Measurements from ENCODE around the gene C1QTNF12.

Gene C1QTNF12

DNA sequence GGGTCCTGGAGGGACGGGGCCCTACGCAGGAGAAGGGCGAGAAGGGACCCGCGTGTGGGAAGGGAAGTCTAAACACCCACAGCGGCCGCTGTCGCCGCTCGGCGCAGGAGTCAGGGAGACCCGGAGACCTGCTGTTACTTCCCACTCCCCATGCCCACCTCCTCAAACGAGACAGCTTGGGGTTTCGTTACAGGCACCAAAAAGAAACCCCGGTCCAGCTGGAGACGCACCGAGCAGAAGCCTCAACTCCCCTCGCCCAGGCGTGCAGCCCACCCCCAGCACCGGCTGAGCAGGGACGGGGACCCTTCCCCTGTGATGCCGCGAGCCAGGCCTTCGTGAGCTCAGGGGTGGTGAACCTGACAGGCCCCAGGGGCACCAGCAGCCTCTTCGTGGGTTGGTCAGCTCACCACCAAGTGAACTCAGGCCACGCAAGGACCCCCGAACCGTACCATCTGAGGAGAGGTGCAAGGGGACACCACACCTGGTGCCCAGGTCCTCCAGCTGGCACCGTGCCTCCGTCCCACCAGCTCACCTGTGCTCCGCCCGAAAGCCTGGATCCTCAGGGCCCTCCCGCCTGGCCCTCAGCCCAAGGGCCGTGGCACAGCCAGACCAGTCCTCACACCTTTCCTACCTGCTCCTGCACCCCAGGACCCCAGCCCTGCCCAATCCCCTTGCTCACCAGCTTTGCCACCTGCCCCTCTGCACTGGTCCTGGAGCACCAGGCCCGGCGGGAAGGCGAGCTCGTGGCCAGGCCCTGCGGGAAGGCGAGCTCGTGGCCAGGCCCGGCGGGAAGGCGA is 19.8 kb downstream of the C1QTNF12 start:
- no peak for DNase-seq

DNA sequence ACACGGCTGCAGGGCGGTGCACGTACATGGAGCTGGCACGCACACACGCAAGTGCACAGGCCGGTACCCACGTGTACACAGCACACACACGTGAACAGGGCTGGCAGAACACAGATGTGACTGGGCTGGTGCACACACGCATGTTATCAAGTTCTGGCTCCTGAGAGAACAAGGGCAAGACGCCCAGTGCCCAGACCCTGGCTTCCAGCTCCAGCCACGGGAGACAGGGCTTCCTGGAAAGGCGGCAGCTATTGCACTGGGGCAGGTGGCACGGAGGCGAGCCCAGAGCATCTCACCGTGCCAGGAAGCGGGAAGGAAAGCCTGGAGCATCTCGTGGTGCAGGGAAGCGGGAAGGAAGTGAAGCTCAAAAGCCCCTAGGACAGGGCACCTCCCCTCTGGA is 20.6 kb downstream of the C1QTNF12 start:
- no peak for DNase-seq

DNA sequence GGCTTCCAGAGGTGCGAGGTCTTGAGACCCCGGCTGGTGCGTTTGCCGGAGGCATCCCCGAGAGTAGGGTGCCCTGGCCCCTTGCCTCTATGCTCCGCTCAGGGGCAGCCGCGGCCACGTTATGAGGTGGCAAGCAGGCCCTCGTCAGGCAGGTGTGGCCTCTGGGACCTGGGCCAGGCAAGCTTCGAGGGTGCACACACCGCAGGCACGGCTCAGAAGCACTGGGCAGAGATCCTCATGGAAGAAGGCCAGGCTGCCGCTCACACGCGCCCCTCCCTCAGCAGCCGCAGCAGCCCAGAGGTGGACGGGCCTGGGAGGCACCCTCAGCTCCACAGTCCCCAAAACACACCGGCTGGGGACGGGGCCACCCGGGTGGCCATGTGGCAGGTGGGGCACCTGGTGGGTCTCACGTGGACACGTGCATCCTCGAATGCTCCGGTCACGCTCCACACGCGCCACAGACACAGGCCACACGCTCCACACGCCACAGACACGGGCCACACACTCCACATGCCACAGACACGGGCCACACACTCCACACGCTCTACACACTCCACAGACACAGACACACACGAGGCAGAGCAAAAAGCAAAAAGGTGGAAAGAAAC is 21.2 kb downstream of the C1QTNF12 start:
- DNase-seq, result no peak

DNA sequence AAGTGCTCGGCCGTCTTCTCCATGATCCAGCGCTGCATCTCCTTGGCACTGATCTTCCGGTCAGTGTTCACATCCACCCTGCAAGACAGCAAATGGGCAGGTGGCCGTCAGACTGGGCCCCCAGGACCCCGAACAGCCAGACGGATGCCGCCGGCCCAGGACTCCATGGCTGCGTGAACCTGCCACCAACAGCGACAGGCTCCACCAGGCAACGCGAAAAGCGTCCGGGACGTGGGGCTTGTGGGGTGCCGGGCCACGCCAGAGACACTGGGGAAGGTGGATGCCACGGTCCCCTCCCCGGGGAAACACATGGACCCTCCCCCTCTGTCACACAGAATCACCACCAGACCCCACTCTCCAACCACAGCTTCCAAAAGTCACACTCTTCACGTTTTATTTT is 22.6 kb downstream of the C1QTNF12 start:
- no peak for DNase-seq

GRCh38 chr1:1223321-1223720 is 23.2 kb downstream of the C1QTNF12 start:
- no peak for DNase-seq

- DNase-seq, result no peak
Measured at GRCh38 chr1:1222575-1223225, 23.8 kb downstream of the C1QTNF12 start.

DNA sequence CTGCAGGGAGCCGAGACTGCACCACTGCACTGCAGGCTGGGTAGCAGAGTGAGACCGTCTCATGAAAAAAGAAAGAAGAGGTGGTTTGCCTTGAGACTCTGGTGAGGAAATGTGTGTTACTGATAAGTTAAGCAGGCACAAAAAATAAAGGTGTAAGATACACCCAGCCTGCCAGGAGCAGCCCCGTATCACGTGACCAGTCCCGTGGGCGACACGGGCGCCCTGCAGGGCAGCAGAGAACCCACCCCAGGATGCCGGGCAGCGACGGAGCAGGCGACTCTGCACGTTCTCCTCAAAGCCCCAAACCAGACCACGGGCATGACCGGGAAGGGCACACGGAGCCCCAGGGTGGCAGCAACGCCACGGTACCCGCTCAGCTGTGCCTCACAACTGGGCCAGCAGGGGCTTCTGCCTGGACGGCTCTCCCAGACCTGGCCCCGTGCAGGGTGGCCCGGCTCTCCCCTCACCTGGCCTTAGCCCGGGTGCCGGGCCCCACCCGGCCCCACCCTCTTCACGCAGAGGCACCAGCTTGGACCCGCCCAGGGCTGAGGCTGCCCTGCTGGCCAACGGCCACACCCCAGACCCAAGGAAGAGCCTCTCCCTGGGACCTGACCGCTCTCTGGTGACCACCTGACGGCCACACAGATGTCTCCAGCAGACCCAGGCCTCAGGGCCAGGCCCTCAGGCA is 24.5 kb downstream of the C1QTNF12 start:
- DNase-seq, result no peak

DNA sequence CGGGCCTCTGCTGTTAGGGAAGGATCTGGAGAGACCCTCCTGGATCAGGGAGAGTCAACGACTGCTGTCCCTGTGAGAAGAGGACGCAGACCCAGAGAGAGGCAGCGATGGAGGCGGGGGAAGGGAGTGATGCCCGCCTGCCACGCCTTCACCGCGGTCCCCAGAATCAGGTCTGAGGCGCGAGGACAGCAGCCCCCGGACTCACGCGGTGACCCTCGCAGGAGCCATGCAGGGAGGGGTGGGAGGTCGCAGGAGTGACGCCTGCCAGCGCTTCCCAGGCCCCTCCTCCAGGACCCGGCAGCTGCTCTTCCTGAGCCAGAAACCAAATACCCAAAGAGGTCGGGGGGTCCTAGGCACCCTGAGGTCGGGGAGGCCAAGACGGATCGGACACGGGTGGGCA is 26.3 kb downstream of the C1QTNF12 start:
- DNase-seq, result no peak

DNA sequence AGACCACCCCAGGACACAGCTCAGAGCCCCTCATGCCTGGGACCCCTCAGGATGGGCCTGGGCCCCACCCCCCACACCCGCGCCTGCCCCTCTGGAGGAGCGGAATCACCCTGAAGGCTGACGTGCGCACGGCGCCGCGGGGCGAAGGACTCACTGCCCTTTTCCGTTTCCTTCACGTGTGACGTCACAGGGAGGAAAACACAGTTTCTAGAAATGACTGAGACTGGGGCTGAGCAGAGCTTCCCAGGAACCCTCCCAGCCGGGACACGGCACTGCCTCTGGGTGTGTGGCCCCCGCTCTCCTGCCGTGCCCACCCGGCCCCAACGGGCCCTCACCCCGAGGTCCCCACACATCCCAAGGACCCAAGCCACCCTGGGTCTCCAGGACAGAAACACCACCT is 27.2 kb downstream of the C1QTNF12 start:
- DNase-seq, result no peak

DNA sequence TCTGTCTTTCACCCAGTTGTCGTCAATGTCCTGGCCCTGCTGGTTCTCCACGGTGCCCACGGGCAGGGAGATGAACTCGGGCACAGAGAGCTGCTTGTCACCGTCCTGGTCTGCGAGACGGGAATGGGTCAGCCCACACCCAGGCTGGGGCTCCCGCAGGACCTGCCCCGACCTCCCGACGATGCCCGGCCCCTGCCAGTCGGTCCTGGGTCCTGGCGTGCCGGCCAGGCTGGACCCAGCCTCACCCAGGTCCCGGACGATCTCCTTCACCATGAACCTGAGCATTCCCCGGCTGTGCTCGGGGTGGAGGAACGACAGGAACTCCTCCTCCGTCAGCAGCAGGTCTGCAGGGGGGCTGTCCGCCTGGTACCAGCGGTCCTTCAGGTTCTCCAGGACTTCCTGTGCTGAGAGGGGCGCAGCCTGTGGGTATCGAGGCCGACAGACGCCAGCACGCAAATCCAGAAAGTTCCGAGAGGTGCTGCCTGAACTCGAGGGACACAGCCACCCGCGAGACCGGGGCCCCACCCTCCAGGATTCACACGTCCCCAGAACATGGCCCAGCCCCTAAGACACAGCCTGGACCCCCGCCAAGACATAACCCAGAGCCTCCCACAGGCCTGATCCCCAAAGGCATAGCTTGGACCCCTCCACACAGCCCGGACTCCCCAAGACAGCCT is 27.9 kb downstream of the C1QTNF12 start:
- no peak for DNase-seq

DNA sequence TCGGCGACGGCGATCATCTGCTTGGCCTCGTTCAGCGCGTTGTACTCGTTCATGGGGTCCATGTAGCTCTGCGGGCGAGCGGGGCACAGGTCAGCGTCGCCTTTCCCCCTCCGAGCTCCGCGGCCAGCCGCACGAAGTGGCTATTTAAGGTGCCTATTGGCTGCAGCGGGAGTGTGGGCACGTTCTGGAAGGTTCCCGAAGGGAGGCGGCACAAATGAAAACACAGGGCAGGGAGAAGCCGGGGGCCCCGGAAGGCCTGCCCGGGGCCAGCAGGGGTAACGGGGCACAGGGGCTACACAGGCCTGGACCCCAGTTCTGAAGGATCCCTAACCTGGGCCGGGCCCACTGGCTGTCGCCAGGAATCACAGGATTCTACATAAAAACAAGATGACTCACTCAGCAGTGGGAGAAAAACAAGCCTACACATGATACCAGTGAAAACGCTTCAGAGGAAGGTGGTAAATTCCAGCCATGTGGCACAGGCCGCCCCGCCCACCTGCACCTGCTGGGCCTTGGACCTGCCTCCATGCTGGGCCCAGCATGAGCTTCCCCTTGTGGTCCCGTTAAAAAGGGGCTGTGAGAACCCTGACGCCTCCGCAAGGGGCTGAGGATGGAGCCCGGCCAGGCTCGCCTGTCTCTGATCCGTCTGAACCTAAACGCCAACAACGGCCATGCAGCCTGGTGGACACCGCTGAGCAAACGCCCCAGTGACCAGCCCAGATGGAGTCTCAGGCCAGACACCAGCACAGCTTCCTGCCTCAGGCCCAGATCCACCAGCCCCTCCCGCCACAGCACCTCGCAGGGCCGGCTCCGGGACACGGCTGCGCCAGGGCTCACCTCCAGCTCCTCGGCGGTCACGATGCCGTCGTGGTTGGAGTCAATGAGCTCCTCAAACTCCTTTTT is 28.6 kb downstream of the C1QTNF12 start:
- DNase-seq, result no peak

- no peak for DNase-seq
Measured at GRCh38 chr1:1216770-1217620, 29.5 kb downstream of the C1QTNF12 start.

DNA sequence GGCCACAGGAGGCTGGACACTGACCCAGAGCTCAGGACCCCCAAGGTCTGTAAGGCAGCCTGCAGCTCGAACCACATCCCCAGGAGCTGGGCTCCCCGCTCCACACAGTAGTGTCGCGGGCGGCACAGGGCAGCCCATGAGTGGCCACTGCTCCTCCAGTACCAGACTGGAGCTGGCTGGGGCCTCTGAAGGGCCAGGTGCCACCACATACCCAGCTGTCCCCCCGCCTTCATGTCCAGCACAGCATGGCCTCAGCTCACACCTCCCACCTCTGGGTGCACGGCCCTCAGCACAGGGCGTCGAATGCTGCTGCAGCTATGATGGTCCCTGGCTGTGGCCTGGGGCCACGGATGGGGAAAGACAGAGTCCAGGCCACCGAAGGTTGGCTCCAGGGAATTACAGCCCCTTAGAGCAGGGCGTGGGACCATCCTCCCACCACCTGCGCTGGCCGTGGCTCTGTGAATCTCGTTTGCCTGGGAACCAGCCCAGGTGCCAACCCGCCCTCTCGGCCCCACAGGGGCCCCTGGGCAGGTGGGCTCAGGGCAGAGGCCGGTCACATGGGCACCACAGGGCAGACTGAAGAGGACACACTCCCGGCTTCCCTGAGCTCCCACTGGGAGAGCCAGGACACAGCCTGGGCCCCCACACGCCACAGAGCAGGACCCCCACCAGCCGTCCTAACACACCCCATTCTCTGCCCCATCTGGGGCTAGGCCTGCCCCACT is 30.5 kb downstream of the C1QTNF12 start:
- DNase-seq, result no peak

DNA sequence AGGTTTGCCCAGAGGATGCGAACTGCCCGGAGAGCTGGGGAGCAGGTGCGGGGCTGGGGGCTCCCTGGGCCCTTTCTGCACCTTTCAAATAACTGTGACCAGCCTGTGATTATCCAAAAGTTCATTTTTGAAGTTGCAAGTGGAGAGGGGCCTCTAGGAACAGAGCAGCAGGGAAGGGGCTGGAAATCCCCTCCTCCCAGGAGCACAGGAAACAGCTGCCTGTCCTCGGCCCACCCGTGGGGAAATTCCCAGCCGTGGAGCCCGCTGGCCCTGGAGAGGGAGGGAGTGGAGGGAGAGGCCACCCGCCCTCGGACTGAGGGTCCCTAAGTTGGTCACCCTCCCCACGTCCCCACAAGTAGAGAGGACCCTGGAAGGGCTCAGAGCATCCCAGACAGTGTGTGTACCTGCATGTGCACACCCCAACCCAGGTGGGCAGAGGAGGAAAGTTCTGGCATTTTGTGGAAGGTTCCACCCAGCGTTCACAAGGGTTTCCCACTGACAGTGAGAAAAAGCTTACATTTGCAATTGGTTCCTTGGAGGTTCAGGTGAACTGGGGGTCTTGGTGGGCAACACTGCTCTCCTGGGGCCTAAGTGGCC is 31.3 kb downstream of the C1QTNF12 start:
- no peak for DNase-seq

DNA sequence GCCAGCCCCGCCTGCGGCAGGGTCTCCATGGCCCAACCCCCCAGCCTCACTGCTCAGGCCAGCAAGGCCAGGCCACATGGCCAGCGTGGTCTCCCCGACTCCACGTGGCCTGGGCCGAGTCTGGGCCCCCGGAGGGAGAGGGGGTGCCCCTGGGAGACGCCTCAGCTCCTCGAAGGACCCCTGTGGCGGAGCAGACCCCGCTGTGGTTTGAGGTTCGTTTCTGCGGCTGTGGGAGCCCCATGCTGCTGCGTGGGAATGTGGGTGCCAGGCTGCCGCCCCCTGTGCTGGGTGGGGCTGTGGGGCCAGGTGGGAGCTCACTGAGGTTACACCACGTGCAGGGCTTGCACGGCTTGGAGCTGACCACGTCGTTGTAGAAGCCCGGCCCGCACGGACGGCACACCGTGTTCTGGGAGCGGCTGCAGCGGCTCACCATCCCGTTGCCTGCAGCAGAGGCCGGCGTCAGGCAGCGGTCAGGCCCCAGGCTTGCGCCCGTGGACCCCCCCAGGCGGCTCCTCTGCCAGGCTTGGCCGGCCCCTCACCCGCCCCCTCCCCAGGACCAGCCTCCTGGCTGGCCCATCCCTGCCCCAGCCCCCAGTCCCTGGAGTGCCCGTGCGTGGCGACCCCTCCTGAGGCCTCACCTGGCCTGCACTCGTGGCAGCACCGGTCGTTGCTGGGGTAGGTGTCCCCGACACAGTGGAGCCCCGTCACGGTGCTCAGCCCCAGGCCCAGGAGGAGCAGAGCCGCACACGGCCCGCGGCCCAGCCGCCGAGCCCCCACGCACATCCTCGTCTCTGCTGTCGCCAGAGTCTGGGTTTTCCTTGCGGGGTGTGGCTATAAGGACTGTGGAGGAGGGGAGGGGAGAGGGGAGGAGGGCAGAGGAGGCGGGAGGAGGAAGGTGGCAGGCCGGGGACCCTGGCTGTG is 32.9 kb downstream of the C1QTNF12 start, which contains the start of gene TNFRSF4:
Gene TNFRSF4, minus strand, starts transcription at position 809 of the 921 bp plus-strand sequence. Its CDS starts 26 bp downstream, at position 783.
- DNase-seq, result no peak

GRCh38 chr1:1212780-1213344 is 33.7 kb downstream of the C1QTNF12 start:
- DNase-seq, result peak; percentile 41

GRCh38 chr1:1211541-1212441 is 34.7 kb downstream of the C1QTNF12 start:
- no peak for DNase-seq

All from GF-D8 (cell line).